ENCODE measurements around the gene KMT2D. TPM values are rescaled to one million over a fixed set of nuclear protein-coding genes. Genes with fewer than 3 reads are reported as not detected.

KMT2D gene
- total and polyA plus RNA-seq, 2 experiments from 2014 or later, result 17.6 to 120 TPM

DNA sequence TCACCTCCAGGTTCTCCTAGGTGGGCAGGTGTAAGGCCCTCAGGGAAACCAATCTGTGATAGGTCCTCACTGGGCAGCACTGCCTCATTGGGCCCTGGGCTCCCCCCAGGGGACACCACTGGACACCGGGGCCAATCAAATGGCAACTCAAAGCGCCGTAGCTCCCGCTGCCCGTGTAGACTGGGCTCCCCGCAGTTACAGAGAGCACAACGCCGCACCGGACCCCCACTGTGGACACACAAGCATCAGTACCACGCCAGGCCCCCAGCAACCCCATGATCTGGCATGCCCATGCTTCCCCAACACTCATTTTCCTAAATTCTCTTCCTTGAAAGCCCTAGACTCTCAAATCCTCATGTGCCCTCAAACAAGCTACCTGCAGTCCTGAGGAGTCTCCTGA, 6.1 kb downstream of the KMT2D start:
- Histone ChIP-seq H2AFZ (no peak overlapping the region), H3K27me3 (ENCODE audit: insufficient read depth) (no peaks in the 10 kb centered on the region), H4K20me1 (replicated peaks; ENCODE audit: insufficient read depth) (peaks cover 66% of the 10 kb centered on the region), H3K4me1 (ENCODE audit: insufficient read depth) (peaks cover 29% of the 10 kb centered on the region), H3K4me2 (no peak overlapping the region), H3F3A (replicated peaks; ENCODE audit: low read depth) (no peaks in the 10 kb centered on the region), H3K4me3 (no peak overlapping the region), H3K79me2 (replicated peaks; ENCODE audit: insufficient read depth) (peaks cover 61% of the 10 kb centered on the region), H3K36me3 (ENCODE audit: insufficient read depth) (peaks cover 20% of the 10 kb centered on the region; the same call in 1 of the 2 replicates), H3K27ac (ENCODE audit: low read depth) (no peak overlapping the region), H3K9me2 (ENCODE audit: insufficient read depth) (no peaks in the 10 kb centered on the region)
- H3K27ac Mint-ChIP-seq, result no peak overlapping the region
- no peaks in the 10 kb centered on the region for H3K9me3 Mint-ChIP-seq
- no peak overlapping the region for H3K4me3 Mint-ChIP-seq
- H3K27me3 Mint-ChIP-seq (ENCODE audit: insufficient read depth, low read depth, poor library complexity), result peaks cover 19% of the 10 kb centered on the region
- DNase-seq (ENCODE audit: low spot score), result no peak
- TF ChIP-seq ETS1 (IDR thresholded peaks at IDR 0.05) (no peak), JUNB (IDR thresholded peaks at IDR 0.05; ENCODE audit: unreplicated experiment) (no peak), ZNF114 (CRISPR knock-in tag; IDR thresholded peaks at IDR 0.05) (no peak), CREB1 (CRISPR knock-in tag; IDR thresholded peaks at IDR 0.05; ENCODE audit: low read depth) (no peak), EZH2 (IDR thresholded peaks at IDR 0.05; ENCODE audit: low read depth, unreplicated experiment) (no peak), ZNF331 (CRISPR knock-in tag; IDR thresholded peaks at IDR 0.05; ENCODE audit: low read depth) (no peak), NANOG (IDR thresholded peaks at IDR 0.05; ENCODE audit: borderline replicate concordance) (no peak)
- TF ChIP-seq, protein P1, sequence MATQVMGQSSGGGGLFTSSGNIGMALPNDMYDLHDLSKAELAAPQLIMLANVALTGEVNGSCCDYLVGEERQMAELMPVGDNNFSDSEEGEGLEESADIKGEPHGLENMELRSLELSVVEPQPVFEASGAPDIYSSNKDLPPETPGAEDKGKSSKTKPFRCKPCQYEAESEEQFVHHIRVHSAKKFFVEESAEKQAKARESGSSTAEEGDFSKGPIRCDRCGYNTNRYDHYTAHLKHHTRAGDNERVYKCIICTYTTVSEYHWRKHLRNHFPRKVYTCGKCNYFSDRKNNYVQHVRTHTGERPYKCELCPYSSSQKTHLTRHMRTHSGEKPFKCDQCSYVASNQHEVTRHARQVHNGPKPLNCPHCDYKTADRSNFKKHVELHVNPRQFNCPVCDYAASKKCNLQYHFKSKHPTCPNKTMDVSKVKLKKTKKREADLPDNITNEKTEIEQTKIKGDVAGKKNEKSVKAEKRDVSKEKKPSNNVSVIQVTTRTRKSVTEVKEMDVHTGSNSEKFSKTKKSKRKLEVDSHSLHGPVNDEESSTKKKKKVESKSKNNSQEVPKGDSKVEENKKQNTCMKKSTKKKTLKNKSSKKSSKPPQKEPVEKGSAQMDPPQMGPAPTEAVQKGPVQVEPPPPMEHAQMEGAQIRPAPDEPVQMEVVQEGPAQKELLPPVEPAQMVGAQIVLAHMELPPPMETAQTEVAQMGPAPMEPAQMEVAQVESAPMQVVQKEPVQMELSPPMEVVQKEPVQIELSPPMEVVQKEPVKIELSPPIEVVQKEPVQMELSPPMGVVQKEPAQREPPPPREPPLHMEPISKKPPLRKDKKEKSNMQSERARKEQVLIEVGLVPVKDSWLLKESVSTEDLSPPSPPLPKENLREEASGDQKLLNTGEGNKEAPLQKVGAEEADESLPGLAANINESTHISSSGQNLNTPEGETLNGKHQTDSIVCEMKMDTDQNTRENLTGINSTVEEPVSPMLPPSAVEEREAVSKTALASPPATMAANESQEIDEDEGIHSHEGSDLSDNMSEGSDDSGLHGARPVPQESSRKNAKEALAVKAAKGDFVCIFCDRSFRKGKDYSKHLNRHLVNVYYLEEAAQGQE (IDR thresholded peaks at IDR 0.05; ENCODE audit: unreplicated experiment), result no peak
- TF ChIP-seq, protein P2, sequence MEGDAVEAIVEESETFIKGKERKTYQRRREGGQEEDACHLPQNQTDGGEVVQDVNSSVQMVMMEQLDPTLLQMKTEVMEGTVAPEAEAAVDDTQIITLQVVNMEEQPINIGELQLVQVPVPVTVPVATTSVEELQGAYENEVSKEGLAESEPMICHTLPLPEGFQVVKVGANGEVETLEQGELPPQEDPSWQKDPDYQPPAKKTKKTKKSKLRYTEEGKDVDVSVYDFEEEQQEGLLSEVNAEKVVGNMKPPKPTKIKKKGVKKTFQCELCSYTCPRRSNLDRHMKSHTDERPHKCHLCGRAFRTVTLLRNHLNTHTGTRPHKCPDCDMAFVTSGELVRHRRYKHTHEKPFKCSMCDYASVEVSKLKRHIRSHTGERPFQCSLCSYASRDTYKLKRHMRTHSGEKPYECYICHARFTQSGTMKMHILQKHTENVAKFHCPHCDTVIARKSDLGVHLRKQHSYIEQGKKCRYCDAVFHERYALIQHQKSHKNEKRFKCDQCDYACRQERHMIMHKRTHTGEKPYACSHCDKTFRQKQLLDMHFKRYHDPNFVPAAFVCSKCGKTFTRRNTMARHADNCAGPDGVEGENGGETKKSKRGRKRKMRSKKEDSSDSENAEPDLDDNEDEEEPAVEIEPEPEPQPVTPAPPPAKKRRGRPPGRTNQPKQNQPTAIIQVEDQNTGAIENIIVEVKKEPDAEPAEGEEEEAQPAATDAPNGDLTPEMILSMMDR (conservative IDR thresholded peaks at IDR 0.05; ENCODE audit: low read depth in 2 of 2), result no peak
- H3K36me3 Mint-ChIP-seq (ENCODE audit: low read depth), result peaks cover 63% of the 10 kb centered on the region
- ATAC-seq, result no peak
- H3K4me1 Mint-ChIP-seq, result peaks cover 42% of the 10 kb centered on the region

- peaks cover 20% of the 10 kb centered on the region; the same call in 1 of the 2 replicates for H3K36me3 ChIP-seq (ENCODE audit: insufficient read depth)
- no peak overlapping the region for H3K4me2 ChIP-seq
- H3K27me3 ChIP-seq (ENCODE audit: insufficient read depth), result no peaks in the 10 kb centered on the region
- peaks cover 64% of the 10 kb centered on the region for H4K20me1 ChIP-seq (replicated peaks; ENCODE audit: insufficient read depth)
- H3K4me1 Mint-ChIP-seq, result peaks cover 41% of the 10 kb centered on the region
- H3K9me3 Mint-ChIP-seq, result no peaks in the 10 kb centered on the region
- H3K79me2 ChIP-seq (replicated peaks; ENCODE audit: insufficient read depth), result peaks cover 56% of the 10 kb centered on the region
- DNase-seq (ENCODE audit: low spot score) (no peak), ATAC-seq (no peak)
- H3K27ac Mint-ChIP-seq, result no peak overlapping the region
- H3K4me1 ChIP-seq (ENCODE audit: insufficient read depth), result peaks cover 29% of the 10 kb centered on the region
- H3K27ac ChIP-seq (ENCODE audit: low read depth), result no peak overlapping the region
- H3F3A ChIP-seq (replicated peaks; ENCODE audit: low read depth), result no peaks in the 10 kb centered on the region
- peaks cover 68% of the 10 kb centered on the region for H3K36me3 Mint-ChIP-seq (ENCODE audit: low read depth)
- no peaks in the 10 kb centered on the region for H3K9me2 ChIP-seq (ENCODE audit: insufficient read depth)
- H3K4me3 Mint-ChIP-seq, result no peak overlapping the region
- H3K4me3 ChIP-seq, result no peak overlapping the region
- H3K27me3 Mint-ChIP-seq (ENCODE audit: insufficient read depth, low read depth, poor library complexity), result peaks cover 15% of the 10 kb centered on the region
- H2AFZ ChIP-seq, result no peak overlapping the region
- TF ChIP-seq EZH2 (IDR thresholded peaks at IDR 0.05; ENCODE audit: low read depth, unreplicated experiment) (no peak), CREB1 (CRISPR knock-in tag; IDR thresholded peaks at IDR 0.05; ENCODE audit: low read depth) (no peak), JUNB (IDR thresholded peaks at IDR 0.05; ENCODE audit: unreplicated experiment) (no peak)
These were observed 6.5 kb downstream of the KMT2D start for GRCh38 chr12:49054096-49054495.

Data from GM23338 (cell line).